ENCODE results near the gene PRAC1. TPM values are rescaled to one million over a fixed set of nuclear protein-coding genes. Genes with fewer than 3 reads are reported as not detected.

PRAC1 gene
- total RNA-seq, 2 donors from 2014 or later, result not detected

- H3K27ac Mint-ChIP-seq, result no peak overlapping the region
- peaks cover 10% of the 10 kb centered on the region for H3K4me1 Mint-ChIP-seq
- H3K4me3 Mint-ChIP-seq, result peak overlapping the region; percentile 59
- ATAC-seq (no peak), DNase-seq (no peak)
- H3K36me3 Mint-ChIP-seq (ENCODE audit: low read depth), result peaks cover 7% of the 10 kb centered on the region
- peaks cover 88% of the 10 kb centered on the region for H3K27me3 Mint-ChIP-seq
- H3K9me3 ChIP-seq (ENCODE audit: control insufficient read depth, low read length, poor library complexity, severe bottlenecking), result no peaks in the 10 kb centered on the region
Observed at GRCh38 chr17:48738424-48738802, 16.1 kb upstream of the PRAC1 start.

GRCh38 chr17:48737330-48738043 is 15.2 kb upstream of the PRAC1 start:
- H3K9me3 ChIP-seq (ENCODE audit: control insufficient read depth, low read length, poor library complexity, severe bottlenecking), result no peaks in the 10 kb centered on the region
- DNase-seq (no peak), ATAC-seq (no peak)
- peaks cover 15% of the 10 kb centered on the region for H3K4me1 Mint-ChIP-seq
- peak overlapping the region; percentile 37 for H3K4me3 Mint-ChIP-seq
- peaks cover 8% of the 10 kb centered on the region for H3K36me3 Mint-ChIP-seq (ENCODE audit: low read depth)
- peaks cover 88% of the 10 kb centered on the region for H3K27me3 Mint-ChIP-seq
- no peak overlapping the region for H3K27ac Mint-ChIP-seq

GRCh38 chr17:48735062-48735351 is 12.7 kb upstream of the PRAC1 start:
- no peak for ATAC-seq

GRCh38 chr17:48734333-48735061 is 12.2 kb upstream of the PRAC1 start:
- ATAC-seq (no peak), DNase-seq (no peak)
- Mint-ChIP-seq H3K36me3 (ENCODE audit: low read depth) (peaks cover 10% of the 10 kb centered on the region), H3K27me3 (peaks cover 97% of the 10 kb centered on the region), H3K27ac (peak overlapping the region; percentile 39), H3K4me3 (peak overlapping the region; percentile 31), H3K4me1 (peaks cover 15% of the 10 kb centered on the region)
- peaks cover 2% of the 10 kb centered on the region for H3K9me3 ChIP-seq (ENCODE audit: control insufficient read depth, low read length, poor library complexity, severe bottlenecking)

More at GRCh38 chr17:48735062-48735351, 12.7 kb upstream of the PRAC1 start:
- peaks cover 2% of the 10 kb centered on the region for H3K9me3 ChIP-seq (ENCODE audit: control insufficient read depth, low read length, poor library complexity, severe bottlenecking)
- H3K27ac Mint-ChIP-seq, result no peak overlapping the region
- DNase-seq, result no peak
- H3K27me3 Mint-ChIP-seq, result peaks cover 92% of the 10 kb centered on the region
- no peak overlapping the region for H3K4me3 Mint-ChIP-seq
- peaks cover 10% of the 10 kb centered on the region for H3K36me3 Mint-ChIP-seq (ENCODE audit: low read depth)
- peaks cover 15% of the 10 kb centered on the region for H3K4me1 Mint-ChIP-seq

GRCh38 chr17:48733632-48734328 is 11.5 kb upstream of the PRAC1 start:
- peaks cover 97% of the 10 kb centered on the region for H3K27me3 Mint-ChIP-seq
- peak overlapping the region; percentile 31 for H3K4me3 Mint-ChIP-seq
- H3K9me3 ChIP-seq (ENCODE audit: control insufficient read depth, low read length, poor library complexity, severe bottlenecking), result peaks cover 2% of the 10 kb centered on the region
- H3K27ac Mint-ChIP-seq, result peak overlapping the region; percentile 39
- H3K4me1 Mint-ChIP-seq, result peaks cover 16% of the 10 kb centered on the region
- DNase-seq (no peak), ATAC-seq (no peak)
- peaks cover 8% of the 10 kb centered on the region for H3K36me3 Mint-ChIP-seq (ENCODE audit: low read depth)

- peaks cover 2% of the 10 kb centered on the region for H3K9me3 ChIP-seq (ENCODE audit: control insufficient read depth, low read length, poor library complexity, severe bottlenecking)
- peaks cover 21% of the 10 kb centered on the region for H3K4me1 Mint-ChIP-seq
- H3K27ac Mint-ChIP-seq, result no peak overlapping the region
- no peak for DNase-seq
- peaks cover 97% of the 10 kb centered on the region for H3K27me3 Mint-ChIP-seq
- H3K4me3 Mint-ChIP-seq, result peak overlapping the region; percentile 31
- ATAC-seq, result no peak
- peaks cover 10% of the 10 kb centered on the region for H3K36me3 Mint-ChIP-seq (ENCODE audit: low read depth)
Observed at GRCh38 chr17:48732688-48733629, 10.6 kb upstream of the PRAC1 start.

- Mint-ChIP-seq H3K4me1 (peaks cover 26% of the 10 kb centered on the region), H3K36me3 (ENCODE audit: low read depth) (peaks cover 10% of the 10 kb centered on the region), H3K27ac (no peak overlapping the region), H3K4me3 (no peak overlapping the region), H3K27me3 (peaks cover 97% of the 10 kb centered on the region)
- DNase-seq (no peak), ATAC-seq (no peak)
- peaks cover 2% of the 10 kb centered on the region for H3K9me3 ChIP-seq (ENCODE audit: control insufficient read depth, low read length, poor library complexity, severe bottlenecking)
Observed at GRCh38 chr17:48731355-48731754, 9.0 kb upstream of the PRAC1 start.

- Mint-ChIP-seq H3K27ac (no peak overlapping the region), H3K36me3 (ENCODE audit: low read depth) (peaks cover 10% of the 10 kb centered on the region), H3K27me3 (peaks cover 97% of the 10 kb centered on the region), H3K4me3 (peak overlapping the region; percentile 1), H3K4me1 (peaks cover 27% of the 10 kb centered on the region)
- ATAC-seq (no peak), DNase-seq (no peak)
- peaks cover 2% of the 10 kb centered on the region for H3K9me3 ChIP-seq (ENCODE audit: control insufficient read depth, low read length, poor library complexity, severe bottlenecking)
Observed at GRCh38 chr17:48730240-48730550, 7.9 kb upstream of the PRAC1 start.

GRCh38 chr17:48729335-48730239 is 7.3 kb upstream of the PRAC1 start:
- peaks cover 2% of the 10 kb centered on the region for H3K9me3 ChIP-seq (ENCODE audit: control insufficient read depth, low read length, poor library complexity, severe bottlenecking)
- Mint-ChIP-seq H3K4me3 (peak overlapping the region; percentile 1), H3K27ac (peak overlapping the region; percentile 78), H3K4me1 (peaks cover 31% of the 10 kb centered on the region), H3K36me3 (ENCODE audit: low read depth) (peaks cover 10% of the 10 kb centered on the region), H3K27me3 (peaks cover 95% of the 10 kb centered on the region)
- DNase-seq, result no peak
- no peak for ATAC-seq

GRCh38 chr17:48728232-48729231 is 6.2 kb upstream of the PRAC1 start, which contains the start of gene HOXB13:
Gene HOXB13 (minus strand): TSS chr17:48728750. CDS start chr17:48728593, 157 bp downstream.
- peak; percentile 46 for ATAC-seq
- peaks cover 2% of the 10 kb centered on the region for H3K9me3 ChIP-seq (ENCODE audit: control insufficient read depth, low read length, poor library complexity, severe bottlenecking)
- H3K27ac Mint-ChIP-seq, result peak within 1 kb of the TSS; percentile 78

More at GRCh38 chr17:48728232-48729231, 6.2 kb upstream of the PRAC1 start, which contains the start of gene HOXB13:
- Mint-ChIP-seq H3K36me3 (ENCODE audit: low read depth) (peaks cover 8% of the 10 kb centered on the region), H3K4me3 (peak within 1 kb of the TSS; percentile 82), H3K27me3 (peaks cover 95% of the 10 kb centered on the region), H3K4me1 (peaks cover 36% of the 10 kb centered on the region)
- no peak for DNase-seq

Data from T-helper 17 cell (primary cell).